Memory B cell (primary cell): Measurements from ENCODE around the gene UCMA.
"Not testable (repeated sequence)": the region's sequence is repeated elsewhere in the genome, so short reads cannot be mapped to it uniquely, and the experiment has no call there.

Experiments
- ATAC-seq: fragments of 150-1000 bp; cut with Tn5 transposase; 2 replicates; pipeline ENCODE4 v1.10.0; 2021; ENCODE audit warnings: low read depth, mild to moderate bottlenecking, moderate library complexity
- DNase-seq, 2 donors: peaks; one replicate each; pipeline ENCODE4 v3.0.0; 2022; ENCODE audit warnings: low spot score in 2 of 2
- H3K27ac Mint-ChIP-seq: one replicate; pipeline ENCODE4 v1.8.0; 2022; ENCODE audit warnings: mild to moderate bottlenecking, moderate library complexity, mixed read lengths
- H3K27me3 Mint-ChIP-seq: one replicate; pipeline ENCODE4 v1.8.0; 2022; ENCODE audit warnings: mixed read lengths
- H3K36me3 Mint-ChIP-seq: one replicate; pipeline ENCODE4 v1.8.0; 2022; ENCODE audit warnings: mild to moderate bottlenecking, mixed read lengths
- H3K4me1 Mint-ChIP-seq: one replicate; pipeline ENCODE4 v1.8.0; 2022; ENCODE audit warnings: mixed read lengths
- H3K4me3 Mint-ChIP-seq: one replicate; pipeline ENCODE4 v1.8.0; 2022; ENCODE audit warnings: mild to moderate bottlenecking, moderate library complexity, mixed read lengths
- H3K9me3 Mint-ChIP-seq: one replicate; pipeline ENCODE4 v1.8.0; 2022; ENCODE audit warnings: mixed read lengths

Gene UCMA

DNA sequence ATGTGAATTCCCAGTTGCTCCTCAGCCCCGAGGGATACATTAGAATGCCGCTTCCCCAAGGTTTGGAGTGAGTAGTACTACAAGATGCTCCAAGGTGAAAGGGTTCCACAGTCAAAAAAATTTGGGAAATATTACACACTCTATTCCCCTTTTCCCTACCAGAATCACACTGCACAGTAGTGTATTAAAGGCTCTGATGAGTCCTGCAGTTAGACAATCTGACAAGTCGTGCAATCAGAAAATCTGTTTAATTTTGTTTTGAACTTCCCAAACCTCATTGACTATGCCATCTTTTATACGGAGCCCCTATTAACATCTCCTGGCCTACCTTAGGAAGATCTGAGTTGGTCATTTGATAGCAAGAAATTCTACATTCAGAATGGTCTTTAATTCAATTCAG, 13.6 kb upstream of the UCMA start:
- ATAC-seq: no peak
- Mint-ChIP-seq H3K9me3 (no peaks in the 10 kb centered on the region), H3K4me1 (no peaks in the 10 kb centered on the region), H3K27ac (no peak overlapping the region), H3K36me3 (no peaks in the 10 kb centered on the region), H3K27me3 (no peaks in the 10 kb centered on the region), H3K4me3 (no peak overlapping the region)
- DNase-seq: no peak

DNA sequence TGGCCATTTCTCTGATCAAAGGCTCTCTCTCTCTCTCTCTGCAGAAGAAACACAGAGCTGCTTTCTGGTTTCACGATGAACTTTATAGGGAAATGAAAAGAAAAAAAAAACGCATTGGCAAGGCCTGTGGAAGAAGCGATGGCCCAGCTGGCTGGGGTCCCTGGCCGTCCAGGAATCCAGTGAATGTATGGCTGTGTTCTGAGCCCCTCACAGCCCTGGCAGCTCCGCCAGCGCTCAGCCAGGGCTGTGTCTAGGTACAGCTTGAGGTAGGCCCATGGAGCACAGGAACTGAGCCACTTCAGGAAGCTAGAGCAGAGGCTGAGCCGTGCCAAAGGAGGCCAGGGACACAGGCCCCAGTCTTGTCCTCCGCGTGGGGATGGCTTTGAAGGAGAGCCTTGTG, 13.1 kb upstream of the UCMA start:
- Mint-ChIP-seq H3K9me3 (no peaks in the 10 kb centered on the region), H3K36me3 (no peaks in the 10 kb centered on the region), H3K4me1 (no peaks in the 10 kb centered on the region), H3K4me3 (no peak overlapping the region), H3K27me3 (peaks cover 2% of the 10 kb centered on the region), H3K27ac (no peak overlapping the region)
- DNase-seq: no peak
- no peak for ATAC-seq

DNA sequence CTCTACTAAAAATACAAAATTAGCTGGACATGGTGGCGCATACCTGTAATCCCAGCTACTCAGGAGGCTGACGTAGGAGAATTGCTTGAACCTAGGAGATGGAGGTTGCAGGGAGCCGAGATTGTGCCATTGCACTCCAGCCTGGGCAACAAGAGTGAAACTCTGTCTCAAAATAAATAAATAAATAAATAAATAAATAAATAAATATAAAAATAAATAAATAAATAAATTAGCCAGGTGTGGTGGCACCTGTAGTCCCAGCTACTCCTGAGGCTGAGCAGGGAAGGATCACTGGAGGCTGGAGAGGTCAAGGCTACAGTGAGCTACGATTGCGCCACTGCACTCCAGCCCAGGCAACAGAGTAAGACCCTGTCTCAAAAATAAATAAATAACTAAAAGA, 8.1 kb upstream of the UCMA start:
- not testable (repeated sequence) for DNase-seq, H3K9me3 Mint-ChIP-seq, H3K36me3 Mint-ChIP-seq, H3K4me1 Mint-ChIP-seq, ATAC-seq, H3K4me3 Mint-ChIP-seq, H3K27ac Mint-ChIP-seq, H3K27me3 Mint-ChIP-seq

DNA sequence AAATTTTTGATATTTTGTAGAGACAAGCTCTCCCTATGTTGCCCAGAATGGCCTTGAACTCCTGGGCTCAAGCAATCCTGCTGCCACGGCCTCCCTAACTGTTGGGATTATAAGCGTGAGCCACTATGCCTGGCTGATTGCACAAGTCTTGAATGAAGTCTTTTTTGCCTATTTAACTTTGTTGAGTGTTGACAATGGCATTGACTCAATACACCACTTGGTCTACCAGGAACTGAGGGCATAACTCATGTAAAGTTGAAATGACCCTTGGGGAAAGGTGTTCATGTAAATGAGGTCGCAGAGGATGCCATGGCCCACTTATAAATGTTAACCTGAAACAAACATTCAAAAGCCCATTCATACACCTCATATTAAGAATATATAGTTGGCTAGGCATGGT, 7.4 kb upstream of the UCMA start:
- H3K36me3 Mint-ChIP-seq: no peaks in the 10 kb centered on the region
- H3K4me3 Mint-ChIP-seq: no peak overlapping the region
- no peak overlapping the region for H3K27ac Mint-ChIP-seq
- ATAC-seq (no peak), DNase-seq (no peak)
- H3K9me3 Mint-ChIP-seq: no peaks in the 10 kb centered on the region
- H3K27me3 Mint-ChIP-seq: peaks cover 5% of the 10 kb centered on the region
- no peaks in the 10 kb centered on the region for H3K4me1 Mint-ChIP-seq

DNA sequence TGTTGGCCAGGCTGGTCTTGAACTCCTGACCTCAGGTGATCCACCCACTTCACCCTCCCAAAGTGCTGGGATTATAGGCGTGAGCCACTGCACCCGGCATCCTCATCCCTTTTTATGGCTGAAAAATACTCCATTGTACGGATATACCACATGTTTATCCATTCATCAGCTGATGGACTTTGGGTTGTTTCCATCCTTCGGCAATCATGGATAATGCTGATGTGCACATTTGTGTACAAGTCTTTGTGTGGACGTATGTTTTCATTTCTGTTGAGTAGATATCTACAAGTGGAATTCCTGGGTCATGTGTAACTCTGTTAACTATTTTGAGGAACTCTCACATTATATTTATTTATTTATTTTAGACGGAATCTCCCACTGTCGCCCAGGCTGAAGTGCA, 5.7 kb upstream of the UCMA start:
- H3K9me3 Mint-ChIP-seq: no peaks in the 10 kb centered on the region
- H3K27ac Mint-ChIP-seq: no peak overlapping the region
- no peaks in the 10 kb centered on the region for H3K4me1 Mint-ChIP-seq
- ATAC-seq (no peak), DNase-seq (no peak)
- H3K36me3 Mint-ChIP-seq: no peaks in the 10 kb centered on the region
- peaks cover 5% of the 10 kb centered on the region for H3K27me3 Mint-ChIP-seq
- H3K4me3 Mint-ChIP-seq: no peak overlapping the region

DNA sequence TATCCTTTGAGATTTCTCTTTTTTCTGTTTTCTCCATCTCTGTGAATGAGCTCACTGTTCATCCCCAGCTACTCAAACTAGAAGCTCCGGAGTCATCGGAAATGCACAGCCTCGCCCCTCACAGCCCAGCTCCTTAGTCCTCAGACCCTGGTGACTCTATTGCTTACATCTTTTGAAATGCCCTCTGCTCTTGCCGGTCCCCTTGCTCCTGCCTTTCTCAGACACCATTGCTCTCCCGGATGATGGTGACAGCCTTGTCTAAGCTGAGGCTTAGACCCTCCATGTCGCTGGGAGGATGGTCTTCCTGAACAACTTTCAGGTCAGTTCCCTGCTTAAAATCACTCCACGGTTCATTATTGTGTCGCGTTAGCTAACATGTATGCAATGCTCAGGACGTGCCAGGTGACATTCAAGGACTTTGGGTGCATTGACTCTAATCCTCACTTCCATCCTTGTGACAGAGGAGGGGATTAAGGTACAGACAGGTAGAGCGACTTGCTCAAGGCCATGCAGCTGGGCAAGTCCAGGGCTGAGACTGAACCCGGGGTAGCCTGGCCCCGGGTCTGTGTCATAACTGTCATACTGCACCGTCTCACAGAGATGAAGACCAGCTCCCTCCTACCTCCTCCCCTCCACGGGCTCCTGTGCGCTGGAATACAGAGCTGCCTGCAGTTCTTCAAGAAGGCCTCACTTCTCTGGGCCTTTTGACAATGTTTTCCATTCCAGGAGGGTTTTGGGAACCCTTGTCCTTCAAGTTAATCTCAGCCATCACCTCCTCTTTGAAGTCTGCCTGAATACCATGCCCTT, 4.3 kb upstream of the UCMA start:
- no peak for DNase-seq
- H3K36me3 Mint-ChIP-seq: no peaks in the 10 kb centered on the region
- no peaks in the 10 kb centered on the region for H3K4me1 Mint-ChIP-seq
- no peaks in the 10 kb centered on the region for H3K9me3 Mint-ChIP-seq
- H3K27me3 Mint-ChIP-seq: peaks cover 8% of the 10 kb centered on the region
- H3K4me3 Mint-ChIP-seq: no peak overlapping the region
- ATAC-seq: no peak
- no peak overlapping the region for H3K27ac Mint-ChIP-seq

DNA sequence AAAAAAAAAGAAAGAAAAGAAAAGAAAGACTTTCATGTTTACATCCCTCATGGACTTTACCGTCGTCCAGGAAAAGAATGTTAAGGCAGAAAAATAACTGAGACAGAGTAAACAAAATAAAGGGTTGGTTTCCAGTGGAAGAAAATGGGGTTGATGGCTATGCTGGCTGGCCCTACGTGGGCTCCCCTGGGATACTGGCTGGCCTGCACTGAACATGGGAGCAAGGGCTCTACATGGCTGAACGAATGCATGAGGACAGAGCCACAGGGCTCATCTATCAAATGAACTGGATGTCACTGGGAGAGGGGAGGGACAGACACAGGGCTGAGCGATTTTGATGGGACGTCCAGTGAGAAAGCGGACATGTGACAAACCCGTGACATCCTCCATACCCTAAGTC, 2.5 kb upstream of the UCMA start:
- Mint-ChIP-seq H3K4me1 (no peaks in the 10 kb centered on the region), H3K4me3 (no peak overlapping the region), H3K27me3 (peaks cover 10% of the 10 kb centered on the region), H3K27ac (no peak overlapping the region), H3K36me3 (no peaks in the 10 kb centered on the region), H3K9me3 (no peaks in the 10 kb centered on the region)
- DNase-seq (no peak), ATAC-seq (no peak)

DNA sequence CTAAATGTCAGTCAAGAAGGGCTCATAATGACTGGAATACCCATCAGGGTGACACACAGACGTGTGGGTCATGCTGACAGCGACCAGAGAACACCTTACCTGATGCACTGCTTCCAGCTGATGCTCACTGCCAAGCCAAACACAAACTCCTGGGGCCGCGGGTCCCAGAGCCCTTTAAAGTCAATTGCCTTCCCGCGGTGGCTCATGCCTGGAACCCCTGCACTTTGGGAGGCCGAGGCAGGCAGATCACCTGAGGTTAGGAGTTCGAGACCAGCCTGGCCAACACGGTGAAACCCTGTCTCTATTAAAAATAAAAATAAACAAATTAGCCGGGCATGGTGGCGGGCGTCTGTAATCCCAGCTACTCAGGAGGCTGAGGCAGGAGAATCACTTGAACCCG, 562 bp upstream of the UCMA start:
- ATAC-seq, H3K27ac Mint-ChIP-seq: not testable (repeated sequence)

DNA sequence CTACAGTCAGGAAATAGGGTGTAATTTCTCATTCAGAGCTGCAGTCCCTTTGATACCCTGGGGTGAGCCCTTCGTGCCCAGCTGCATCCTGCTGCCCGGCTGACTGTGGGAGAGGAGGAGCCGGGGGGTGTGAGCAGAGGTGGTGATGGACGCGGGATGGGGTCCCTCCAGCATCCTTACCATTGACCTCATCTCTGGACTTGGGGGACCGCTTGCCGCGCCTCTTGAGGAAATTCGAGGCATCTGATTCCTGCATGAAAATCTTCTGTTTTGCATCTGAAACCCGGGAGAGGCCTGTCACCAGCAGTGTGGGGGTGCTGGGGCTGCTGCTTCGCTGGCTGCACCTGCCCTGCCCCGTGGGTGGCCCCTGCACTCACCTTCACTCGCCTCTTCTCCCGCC, 816 bp downstream of the UCMA start:
- DNase-seq (no peak), ATAC-seq (no peak)
- H3K27me3 Mint-ChIP-seq: peaks cover 10% of the 10 kb centered on the region
- no peaks in the 10 kb centered on the region for H3K9me3 Mint-ChIP-seq
- H3K4me1 Mint-ChIP-seq: no peaks in the 10 kb centered on the region
- no peaks in the 10 kb centered on the region for H3K36me3 Mint-ChIP-seq
- H3K4me3 Mint-ChIP-seq: no peak overlapping the region
- no peak overlapping the region for H3K27ac Mint-ChIP-seq

More for the DNA sequence above, 562 bp upstream of the UCMA start:
- H3K27me3 Mint-ChIP-seq: peaks cover 10% of the 10 kb centered on the region
- H3K36me3 Mint-ChIP-seq, DNase-seq, H3K4me1 Mint-ChIP-seq, H3K4me3 Mint-ChIP-seq, H3K9me3 Mint-ChIP-seq: not testable (repeated sequence)

DNA sequence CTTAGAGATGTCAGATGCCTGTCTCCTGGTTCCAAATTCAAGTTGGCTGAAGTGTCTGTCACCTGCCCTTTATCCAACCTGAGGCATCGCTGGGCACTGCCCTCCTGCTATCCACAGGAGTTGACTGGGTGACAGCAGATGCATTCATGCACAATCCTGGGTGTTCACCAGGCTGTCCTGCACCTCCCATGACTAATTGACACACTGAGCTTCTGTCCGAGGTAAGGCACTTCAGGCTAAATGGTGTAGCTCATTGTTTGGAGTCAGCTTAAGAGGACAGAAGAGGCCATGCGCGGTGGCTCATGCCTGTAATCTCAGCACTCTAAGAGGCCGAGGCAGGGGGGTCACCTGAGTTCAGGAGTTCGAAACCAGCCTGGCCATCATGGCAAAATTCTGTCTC, 2.4 kb downstream of the UCMA start:
- Mint-ChIP-seq H3K36me3 (no peaks in the 10 kb centered on the region), H3K27me3 (peaks cover 8% of the 10 kb centered on the region), H3K9me3 (no peaks in the 10 kb centered on the region), H3K4me1 (no peaks in the 10 kb centered on the region), H3K27ac (no peak overlapping the region), H3K4me3 (no peak overlapping the region)
- no peak for ATAC-seq
- no peak for DNase-seq

DNA sequence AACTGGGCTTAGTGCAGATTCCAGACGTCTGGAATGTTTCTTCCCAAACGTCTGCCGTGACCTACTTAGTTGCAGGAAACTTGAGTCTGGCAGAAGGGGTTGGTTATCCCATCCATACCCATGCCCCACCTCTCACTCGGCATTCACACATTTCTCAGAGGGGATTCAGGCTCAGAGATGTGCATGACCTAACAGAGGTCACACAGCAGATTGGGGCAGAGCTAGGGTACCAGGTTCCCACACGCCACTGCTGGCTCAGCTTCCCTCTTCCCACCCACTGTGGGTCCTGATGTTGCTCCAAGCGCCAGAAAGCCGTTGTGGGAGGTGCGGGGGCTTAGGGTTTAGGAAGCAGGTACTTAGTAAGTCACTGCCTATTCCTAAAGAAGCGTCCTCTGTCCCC, 3.0 kb downstream of the UCMA start:
- no peaks in the 10 kb centered on the region for H3K36me3 Mint-ChIP-seq
- H3K27me3 Mint-ChIP-seq: peaks cover 6% of the 10 kb centered on the region
- no peak overlapping the region for H3K4me3 Mint-ChIP-seq
- no peaks in the 10 kb centered on the region for H3K4me1 Mint-ChIP-seq
- no peak for DNase-seq
- no peak for ATAC-seq
- no peak overlapping the region for H3K27ac Mint-ChIP-seq
- H3K9me3 Mint-ChIP-seq: no peaks in the 10 kb centered on the region

DNA sequence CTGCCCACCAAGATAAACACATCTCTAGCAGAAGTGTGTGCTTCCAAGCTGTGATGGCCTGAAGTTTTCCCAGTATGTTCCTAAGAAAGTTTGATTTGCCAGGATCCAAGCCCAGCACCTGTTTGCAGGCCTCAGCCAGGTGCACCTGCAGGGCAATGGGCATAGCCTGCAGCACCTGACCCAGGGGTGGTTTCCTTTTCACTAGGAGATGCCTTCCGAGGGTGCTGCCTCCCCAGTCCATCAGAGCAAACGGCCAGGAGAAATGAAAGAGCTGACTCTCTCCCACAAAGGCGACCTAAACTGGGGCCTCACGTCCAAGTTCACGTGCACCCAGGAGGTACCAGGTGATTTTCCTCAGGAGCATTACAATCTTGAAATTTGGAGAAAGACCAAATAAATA, 7.1 kb downstream of the UCMA start:
- Mint-ChIP-seq H3K4me1 (no peaks in the 10 kb centered on the region), H3K4me3 (no peak overlapping the region), H3K27ac (no peak overlapping the region), H3K9me3 (no peaks in the 10 kb centered on the region), H3K27me3 (peaks cover 1% of the 10 kb centered on the region), H3K36me3 (no peaks in the 10 kb centered on the region)
- ATAC-seq (no peak), DNase-seq (no peak)

DNA sequence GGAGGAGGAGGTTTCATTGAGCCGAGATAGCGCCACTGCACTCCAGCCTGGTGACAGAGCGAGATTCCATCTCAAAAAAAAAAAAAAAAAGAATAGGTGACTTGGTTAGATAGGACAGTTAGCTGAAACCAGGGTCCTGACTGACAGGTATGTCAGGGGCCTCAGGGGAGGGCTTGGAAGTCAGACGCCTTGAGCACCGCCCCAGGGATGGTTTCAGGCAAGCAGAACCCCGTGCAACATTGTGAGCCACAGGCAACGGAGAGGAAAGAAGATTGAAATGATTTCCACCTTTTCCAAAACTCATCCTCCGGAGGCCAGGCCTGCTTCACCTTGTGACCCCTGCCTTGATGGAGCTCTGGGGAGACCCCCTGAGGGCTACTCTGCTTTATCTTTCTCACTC, 8.6 kb downstream of the UCMA start:
- peaks cover 3% of the 10 kb centered on the region for H3K27me3 Mint-ChIP-seq
- no peaks in the 10 kb centered on the region for H3K9me3 Mint-ChIP-seq
- ATAC-seq (no peak), DNase-seq (no peak)
- no peak overlapping the region for H3K4me3 Mint-ChIP-seq
- no peaks in the 10 kb centered on the region for H3K36me3 Mint-ChIP-seq
- no peaks in the 10 kb centered on the region for H3K4me1 Mint-ChIP-seq
- H3K27ac Mint-ChIP-seq: no peak overlapping the region

DNA sequence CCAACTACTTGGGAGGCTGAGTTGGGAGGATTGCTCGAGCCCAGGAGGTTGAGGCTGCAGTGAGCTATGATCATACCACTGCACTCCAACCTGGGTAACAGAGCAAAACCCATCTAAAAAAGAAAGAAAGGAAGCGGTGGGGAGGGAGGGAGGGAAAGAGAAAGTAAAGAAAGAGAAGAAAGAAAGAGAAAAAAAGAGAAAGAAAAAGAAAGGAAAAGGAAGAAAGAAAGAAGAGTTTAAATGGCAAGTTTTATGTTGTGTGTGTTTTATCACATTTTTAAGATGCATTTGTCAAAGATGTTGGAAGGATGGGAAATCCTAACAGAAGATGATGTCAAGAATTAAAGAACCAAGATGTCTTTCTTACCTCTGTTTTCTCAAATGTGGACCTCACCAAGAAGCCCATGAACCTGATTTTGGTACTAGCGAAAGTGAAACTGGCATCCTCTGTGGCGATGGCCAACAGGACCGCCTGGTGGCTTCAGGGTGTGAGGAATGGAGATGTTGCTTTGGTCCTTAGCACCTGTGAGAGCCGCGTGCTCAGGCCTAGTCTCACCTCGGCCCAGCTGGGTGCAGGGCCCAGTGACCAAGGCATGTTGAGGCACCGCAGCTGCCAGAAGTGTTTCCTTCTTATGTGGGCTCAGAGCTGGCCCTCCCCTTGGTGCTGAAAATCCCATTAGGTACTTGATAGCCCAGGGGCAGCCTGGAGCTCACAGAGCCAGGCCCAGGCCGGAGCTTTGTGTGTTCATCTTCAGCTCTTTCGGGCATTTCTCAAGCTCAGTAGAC, 9.8 kb downstream of the UCMA start:
- Mint-ChIP-seq H3K9me3 (no peaks in the 10 kb centered on the region), H3K36me3 (no peaks in the 10 kb centered on the region), H3K27me3 (peaks cover 3% of the 10 kb centered on the region), H3K27ac (no peak overlapping the region), H3K4me3 (no peak overlapping the region), H3K4me1 (no peaks in the 10 kb centered on the region)
- no peak for DNase-seq
- ATAC-seq: no peak

DNA sequence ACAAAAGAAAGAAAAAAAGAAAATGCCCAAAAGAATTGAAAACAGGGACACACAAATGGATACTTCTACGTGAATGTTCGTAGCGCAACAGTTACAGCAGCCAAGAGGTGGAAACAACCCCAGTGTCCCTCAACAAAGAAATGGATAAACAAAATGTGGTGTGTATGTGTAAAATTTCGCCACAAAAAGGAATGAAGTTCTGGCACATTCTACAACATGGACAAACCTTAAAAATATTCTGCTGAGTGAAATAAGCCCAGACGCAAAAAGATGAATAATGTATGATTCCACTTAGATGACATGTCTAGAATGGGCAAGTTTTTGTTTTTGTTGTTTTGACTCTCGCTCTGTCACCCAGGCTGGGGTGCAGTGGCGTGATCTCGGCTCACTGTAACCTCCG, 10.9 kb downstream of the UCMA start:
- Mint-ChIP-seq H3K27me3 (peaks cover 3% of the 10 kb centered on the region), H3K4me3 (no peak overlapping the region), H3K4me1 (no peaks in the 10 kb centered on the region), H3K27ac (no peak overlapping the region), H3K36me3 (no peaks in the 10 kb centered on the region), H3K9me3 (no peaks in the 10 kb centered on the region)
- DNase-seq: no peak
- ATAC-seq: no peak
